GM10847 (cell line): ENCODE data around the gene INKA1.

Experiments used
- POLR2A ChIP-seq: IDR thresholded peaks from 2 replicates; pipeline ENCODE4 v1.6.1; 2011; ENCODE audit not compliant: insufficient read length; ENCODE audit errors: extremely low read depth

The INKA1 gene

GRCh38 chr3:49802719-49803464, at the start of gene INKA1:
Gene INKA1, plus strand, starts transcription at chr3:49803261. Its CDS starts 132 bp downstream, at chr3:49803393.
- TF ChIP-seq POLR2A = peak; percentile 47

DNA sequence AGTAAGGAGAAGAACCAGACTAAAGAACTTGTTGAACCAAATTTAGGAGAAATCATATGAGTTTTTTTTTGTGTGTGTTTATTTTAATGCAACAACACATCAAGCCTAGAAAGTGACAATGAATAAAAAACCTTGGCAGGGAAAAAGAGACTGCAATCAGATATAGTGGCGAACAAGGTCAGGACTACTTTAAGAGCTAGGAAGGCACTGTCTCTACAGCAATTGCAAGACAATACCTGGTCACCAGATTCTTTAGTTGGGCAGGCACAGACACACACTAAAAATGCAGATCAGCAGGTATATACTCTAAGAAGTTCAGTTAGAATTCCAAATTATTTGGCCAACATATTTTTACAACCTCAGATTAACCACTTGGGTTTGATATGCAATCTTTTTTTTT, 48.5 kb upstream of the INKA1 start:
- TF ChIP-seq POLR2A = no peak

- TF ChIP-seq POLR2A = no peak
Measured at GRCh38 chr3:49756036-49756435, 47.0 kb upstream of the INKA1 start.

DNA sequence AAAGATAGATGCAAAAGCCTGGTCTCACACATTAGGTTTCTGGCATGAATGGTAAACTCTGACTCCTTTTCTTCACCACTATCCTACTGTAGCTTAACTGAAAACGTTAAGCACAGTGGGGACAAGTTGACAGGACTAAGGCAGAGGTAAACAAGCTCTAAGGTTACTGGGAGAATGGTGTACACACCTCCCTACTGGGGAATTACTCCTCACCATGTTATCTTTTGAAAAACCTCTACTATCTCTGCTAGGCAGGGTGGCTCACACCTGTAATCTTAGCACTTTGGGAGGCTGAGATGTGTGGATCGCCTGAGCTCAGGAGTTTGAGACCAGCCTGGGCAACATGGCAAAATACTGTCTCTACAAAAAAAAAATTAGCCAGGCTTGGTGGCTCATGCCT, 45.9 kb upstream of the INKA1 start:
- no peak for TF ChIP-seq POLR2A

DNA sequence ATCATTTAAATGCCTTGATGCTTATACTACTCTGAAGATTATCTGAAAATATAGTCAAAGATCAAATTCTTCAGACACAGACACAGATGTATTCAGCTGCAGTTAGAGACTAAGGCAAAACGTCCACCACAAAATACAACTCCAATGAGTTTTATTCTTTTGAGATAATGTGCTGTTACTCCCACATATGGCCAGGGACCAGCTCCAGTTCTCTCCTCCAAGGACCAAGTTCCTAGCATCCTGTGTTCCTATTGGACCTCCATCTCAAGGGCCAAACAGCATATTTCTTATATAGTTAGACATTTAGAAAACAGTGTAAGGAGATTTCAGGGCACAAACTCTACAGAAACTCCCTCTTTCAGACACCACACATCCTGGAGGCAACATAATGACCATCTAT, 43.8 kb upstream of the INKA1 start:
- no peak for TF ChIP-seq POLR2A

- no peak for TF ChIP-seq POLR2A
Measured at GRCh38 chr3:49761661-49762060, 41.4 kb upstream of the INKA1 start.

DNA sequence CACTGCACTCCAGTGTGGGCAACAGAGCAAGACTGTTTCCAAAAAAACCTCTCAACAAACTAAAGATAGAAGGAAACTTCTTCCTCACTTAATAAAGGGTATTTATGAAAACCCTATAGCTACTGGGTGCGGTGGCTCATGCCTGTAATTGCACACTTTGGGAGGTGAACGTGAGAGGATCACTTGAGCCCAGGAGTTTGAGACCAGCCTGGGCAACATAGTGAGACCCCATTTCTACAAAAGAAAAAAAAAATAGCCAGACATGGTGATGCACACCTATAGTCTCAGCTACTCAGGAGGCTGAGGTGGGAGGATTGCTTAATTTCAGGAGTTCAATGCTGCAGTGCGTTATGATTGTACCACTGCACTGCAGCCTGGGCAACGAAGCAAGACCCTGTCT, 39.1 kb upstream of the INKA1 start:
- TF ChIP-seq POLR2A = no peak

- TF ChIP-seq POLR2A = no peak
Measured at GRCh38 chr3:49769286-49769915, 33.7 kb upstream of the INKA1 start.

DNA sequence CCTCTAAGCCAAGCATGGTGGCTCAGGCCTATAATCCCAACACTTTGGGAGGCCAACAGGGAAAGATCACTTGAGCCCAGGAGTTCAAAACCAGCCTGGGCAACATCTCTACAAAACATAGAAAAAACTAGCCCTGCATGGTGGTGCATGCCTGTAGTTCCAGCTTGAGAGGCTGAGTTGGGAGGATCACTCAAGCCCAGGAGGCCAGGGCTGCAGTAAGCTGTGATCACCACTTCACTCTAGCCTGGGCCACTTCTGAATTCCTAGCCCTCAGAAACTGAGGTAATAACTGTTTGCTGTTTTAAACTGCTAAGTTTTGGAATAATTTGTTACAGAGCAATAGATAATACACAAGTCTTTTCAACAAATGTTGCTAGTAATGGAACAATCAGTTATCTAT, 33.1 kb upstream of the INKA1 start:
- no peak for TF ChIP-seq POLR2A

GRCh38 chr3:49771340-49771938, 31.6 kb upstream of the INKA1 start:
- no peak for TF ChIP-seq POLR2A

DNA sequence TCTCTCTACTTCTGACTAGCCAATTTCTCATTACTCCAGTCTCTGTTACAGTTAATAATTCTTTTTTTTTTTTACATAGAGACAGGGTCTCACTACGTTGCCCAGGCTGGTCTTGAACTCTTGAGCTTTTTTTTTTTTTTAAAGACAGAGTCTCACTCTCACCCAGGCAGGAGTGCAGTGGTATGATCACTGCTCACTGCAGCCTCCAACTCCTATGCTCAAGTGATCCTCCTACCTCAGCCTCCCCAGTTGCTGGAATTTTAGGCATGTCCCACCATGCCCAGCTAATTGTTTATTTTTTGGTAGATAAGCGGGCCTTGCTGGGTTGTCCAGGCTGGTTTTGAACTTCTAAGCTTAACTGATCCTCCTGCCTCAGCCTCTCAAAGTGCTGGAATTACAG, 30.4 kb upstream of the INKA1 start:
- no peak for TF ChIP-seq POLR2A

DNA sequence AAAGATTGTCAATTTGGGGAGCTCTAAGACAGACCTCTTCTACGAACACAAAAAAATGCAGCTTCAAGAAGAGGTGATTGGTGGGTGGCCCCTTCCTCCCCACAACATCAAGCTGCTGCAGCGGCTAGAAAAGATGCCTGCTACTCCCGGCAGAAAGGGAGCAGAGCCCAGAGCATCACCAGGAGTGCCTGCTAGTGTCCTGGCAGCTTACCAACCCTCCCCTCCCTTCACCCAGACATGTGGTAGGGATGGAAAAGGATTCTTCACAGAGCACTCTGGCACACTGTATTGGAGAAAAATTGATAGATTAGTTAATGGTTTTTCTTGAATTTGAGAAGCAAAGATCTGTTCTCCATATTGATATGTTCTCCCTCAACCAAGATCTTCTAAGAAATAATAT, 27.5 kb upstream of the INKA1 start:
- TF ChIP-seq POLR2A = no peak

GRCh38 chr3:49779358-49780079, 23.5 kb upstream of the INKA1 start:
- no peak for TF ChIP-seq POLR2A

DNA sequence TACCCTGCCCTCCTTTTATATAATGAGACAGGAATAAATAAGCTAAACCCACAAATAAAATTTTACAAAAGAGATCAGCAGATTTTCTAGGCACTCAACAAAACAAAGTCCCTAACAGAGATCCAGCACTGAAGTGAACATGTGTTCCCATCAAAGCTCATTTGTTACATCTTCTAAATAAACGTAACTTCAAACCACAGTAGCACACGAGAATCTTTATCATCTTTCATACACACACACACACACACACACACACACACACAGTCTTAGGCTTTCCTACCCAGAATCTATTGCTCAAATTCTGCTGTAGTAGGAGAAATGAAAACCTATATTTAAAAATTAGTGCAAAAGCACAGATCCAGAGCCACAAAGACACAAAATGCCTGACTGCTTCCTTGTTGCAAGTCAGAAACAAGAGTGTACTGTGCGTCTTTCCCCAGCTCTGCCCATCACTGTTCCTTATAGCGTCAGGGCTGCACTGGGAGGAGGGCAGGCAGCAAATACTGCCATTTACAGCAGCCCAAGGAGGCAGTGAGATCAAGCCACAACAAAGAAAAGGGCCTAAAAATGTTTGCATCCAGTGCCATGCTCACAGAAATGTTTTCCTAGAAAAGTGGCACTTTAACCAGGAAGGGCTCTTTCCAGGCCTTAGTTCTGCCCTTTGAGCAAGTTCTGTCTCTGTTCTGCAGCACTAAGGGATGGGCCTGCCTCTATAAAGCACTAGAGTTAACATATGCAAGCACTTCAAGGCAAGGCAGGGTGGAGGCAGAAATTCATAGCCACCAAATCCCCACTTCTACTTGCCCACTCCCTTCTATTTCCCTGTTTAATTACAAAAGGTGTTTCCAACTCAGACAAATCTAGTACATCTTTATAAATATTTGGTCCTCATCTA, 22.7 kb upstream of the INKA1 start:
- TF ChIP-seq POLR2A = no peak
